KG1 (cell line): ENCODE results near the gene VGLL2.
"Not testable (repeated sequence)": the region's sequence is repeated elsewhere in the genome, so short reads cannot be mapped to it uniquely, and the experiment has no call there.

ENCODE experiments used
- DNase-seq: peaks from one replicate; lab custom pipeline; 2025; lab: John Stamatoyannopoulos, UW

The VGLL2 gene, protein sequence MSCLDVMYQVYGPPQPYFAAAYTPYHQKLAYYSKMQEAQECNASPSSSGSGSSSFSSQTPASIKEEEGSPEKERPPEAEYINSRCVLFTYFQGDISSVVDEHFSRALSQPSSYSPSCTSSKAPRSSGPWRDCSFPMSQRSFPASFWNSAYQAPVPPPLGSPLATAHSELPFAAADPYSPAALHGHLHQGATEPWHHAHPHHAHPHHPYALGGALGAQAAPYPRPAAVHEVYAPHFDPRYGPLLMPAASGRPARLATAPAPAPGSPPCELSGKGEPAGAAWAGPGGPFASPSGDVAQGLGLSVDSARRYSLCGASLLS

DNA sequence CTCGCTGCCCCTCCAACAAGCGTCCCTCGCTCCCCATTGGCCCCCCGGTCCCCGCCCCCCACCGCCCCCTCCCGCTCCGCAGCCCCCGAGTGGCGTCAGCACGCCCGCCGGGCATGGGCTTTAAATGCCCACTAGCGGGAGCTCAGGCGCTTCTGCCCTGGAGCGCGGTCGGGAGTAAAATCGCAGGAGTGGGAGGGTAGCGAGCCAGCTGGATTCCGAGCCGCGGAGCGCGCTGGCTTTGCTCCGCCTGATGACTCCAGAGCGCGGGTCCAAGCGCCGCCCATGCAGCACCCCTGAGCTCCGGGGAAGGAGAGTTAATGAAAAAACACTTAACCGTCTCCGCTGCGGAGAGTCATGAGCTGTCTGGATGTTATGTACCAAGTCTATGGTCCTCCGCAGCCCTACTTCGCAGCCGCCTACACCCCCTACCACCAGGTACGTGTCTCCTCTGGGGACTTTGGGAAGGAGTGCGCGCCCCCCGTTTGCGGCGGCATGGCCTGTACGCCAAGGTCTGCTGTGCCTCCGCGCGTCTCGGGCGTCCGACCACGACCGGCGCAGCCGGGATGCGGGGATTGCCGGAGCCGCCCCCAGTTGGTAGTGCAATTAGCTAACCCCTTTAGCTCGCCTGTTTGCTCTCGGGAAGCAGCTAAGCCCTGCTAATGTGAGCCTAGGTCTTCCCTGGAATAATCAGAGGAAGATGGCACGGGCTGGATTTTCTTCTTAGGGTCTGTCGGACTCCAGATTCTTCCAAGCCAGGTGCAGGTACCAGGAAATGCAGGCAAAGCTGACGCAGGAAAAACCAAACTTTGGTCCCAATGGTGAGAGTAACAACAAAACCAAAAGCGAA is at the start of gene VGLL2:
Gene VGLL2, plus strand, starts transcription at position 149 of the 847 bp plus-strand sequence. Its CDS starts 206 bp downstream, at position 355.
- DNase-seq: no peak

DNA sequence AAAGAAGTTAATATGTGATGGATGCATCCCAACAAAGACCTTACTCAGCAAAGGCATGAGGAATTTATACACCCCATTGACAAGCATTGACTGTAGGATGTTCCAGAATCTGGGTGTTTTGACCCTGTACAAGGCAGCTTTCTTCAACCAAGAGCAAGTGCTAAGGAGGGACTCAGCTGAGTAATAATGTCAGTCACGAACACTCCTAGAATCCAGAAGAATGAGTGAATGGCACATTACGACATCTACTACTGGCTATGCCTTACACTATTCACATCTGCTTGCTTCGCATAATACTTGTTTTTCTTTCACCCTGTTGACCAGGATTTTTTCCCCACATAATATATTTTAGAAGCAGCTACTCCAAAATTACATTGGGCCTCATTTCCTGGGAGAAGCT is 42.5 kb upstream of the VGLL2 start:
- DNase-seq: no peak

DNA sequence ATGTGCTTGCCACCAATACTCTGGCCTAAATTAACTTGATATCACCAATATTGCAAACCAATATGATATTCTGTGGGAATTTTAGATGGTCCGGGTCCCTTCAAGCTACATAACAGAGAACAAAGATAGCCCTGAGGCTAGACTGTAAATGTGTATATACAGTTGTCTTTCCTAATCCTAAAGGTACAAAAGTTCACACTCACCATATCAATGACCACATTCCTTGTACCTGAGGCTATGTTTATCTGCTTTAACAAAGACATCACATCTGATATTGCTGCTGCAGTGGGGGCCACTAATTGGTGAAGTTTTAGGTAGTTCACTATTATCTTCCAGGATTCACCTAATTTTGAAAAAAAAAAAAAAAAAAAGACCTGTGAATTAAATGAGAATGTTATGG is 38.6 kb upstream of the VGLL2 start:
- DNase-seq: no peak

DNA sequence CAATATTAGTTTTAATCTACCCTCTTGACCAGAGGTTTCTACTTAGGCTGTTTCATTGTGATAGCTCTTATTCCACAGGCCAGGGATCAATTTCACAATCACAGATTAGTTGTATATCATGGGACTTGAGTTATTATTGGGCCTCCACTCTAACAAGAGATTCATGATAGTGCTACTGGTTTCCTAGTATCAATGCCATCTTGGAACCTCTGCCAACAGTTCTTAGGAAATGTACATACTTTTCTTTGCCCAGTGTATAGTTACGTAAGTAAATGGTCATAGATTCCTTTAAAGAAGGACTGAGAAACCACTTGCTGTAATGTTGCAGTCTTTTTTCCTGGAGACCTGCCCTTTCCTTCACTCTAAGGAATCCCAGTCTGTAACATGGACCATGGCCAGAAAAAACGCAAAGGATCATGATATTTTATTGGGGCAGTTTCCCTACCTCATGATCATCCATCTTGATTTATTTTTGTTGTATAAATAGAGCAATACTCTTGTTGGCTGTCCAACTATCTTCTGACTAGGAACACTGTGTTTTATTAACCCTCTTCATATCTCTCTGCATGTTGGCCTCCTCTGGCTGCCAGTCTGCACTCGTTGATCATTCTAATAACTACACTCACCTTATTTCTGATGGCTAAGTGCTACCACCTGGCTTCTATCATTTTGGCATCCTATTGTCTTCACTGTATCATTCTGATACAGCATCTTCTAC is 38.0 kb upstream of the VGLL2 start:
- DNase-seq: no peak

DNA sequence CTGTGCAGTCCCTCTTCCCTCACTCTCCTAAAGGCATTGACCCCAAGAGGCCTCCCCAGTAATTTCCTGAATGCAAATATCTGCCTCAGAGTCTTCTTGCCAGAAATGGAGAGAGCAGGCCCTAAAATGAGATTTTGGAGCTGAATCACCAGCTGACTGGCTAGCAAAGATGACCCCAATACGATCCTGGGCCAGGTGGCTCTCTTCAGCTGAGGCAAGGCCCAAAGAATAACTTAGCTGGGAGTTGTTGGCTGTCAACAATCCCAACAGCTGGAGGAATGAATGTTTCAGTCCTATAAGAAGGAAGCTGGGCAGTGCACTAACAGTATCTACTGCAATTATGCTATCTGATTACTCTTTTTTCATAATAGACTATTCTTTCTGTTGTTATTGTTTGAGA is 37.2 kb upstream of the VGLL2 start:
- no peak for DNase-seq

DNA sequence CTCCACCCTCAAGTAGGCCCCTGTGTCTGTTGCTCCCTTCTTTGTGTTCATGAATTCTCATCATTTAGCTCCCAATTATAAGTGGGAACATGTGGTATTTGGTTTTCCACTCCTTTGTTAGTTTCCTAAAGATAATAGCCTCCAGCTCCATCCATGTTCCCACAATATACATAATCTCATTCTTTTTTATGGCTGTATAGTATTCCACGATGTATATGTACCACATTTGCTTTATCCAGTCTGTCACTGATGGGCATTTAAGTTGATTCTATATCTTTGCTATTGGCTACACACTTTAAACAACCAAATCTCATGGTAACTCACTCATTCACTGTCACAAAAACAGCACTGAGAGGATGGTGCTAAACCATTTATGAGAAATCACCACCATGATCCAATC is 35.5 kb upstream of the VGLL2 start:
- DNase-seq: no peak

DNA sequence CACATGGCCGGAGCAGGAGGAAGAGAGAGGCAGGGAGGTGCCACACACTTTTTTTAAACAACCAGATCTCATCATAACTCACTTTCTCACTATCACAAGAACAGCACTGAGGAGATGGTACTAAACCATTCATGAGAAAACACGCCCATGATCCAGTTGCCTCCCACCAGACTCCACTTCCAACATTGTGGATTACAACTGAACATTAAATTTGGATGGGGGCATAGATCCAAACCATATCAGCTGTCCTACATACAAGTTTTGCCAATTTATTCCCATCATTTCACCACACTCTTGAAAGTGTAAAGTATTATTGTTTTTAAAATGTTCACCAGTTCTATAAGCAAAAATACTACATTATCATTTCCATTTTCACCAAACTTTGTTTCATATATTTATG is 33.9 kb upstream of the VGLL2 start:
- no peak for DNase-seq

DNA sequence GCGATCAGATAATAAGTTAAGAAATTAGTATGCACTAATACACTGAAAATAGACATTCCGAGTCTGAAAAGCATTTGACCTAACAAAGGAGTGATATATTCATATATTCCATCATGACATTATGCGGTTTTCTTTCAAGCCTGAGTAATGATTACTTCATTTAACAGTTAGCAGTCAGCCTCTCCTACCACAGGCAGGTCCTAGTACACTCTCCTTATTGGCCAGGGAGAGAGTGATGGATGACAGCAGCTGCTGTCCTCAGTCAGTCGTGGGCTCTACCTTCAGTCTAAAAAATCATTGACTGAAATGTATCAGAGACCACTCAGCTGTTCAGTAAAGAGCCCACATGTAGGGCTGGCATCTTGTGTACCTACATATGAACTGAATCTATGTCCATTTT is 33.2 kb upstream of the VGLL2 start:
- no peak for DNase-seq

DNA sequence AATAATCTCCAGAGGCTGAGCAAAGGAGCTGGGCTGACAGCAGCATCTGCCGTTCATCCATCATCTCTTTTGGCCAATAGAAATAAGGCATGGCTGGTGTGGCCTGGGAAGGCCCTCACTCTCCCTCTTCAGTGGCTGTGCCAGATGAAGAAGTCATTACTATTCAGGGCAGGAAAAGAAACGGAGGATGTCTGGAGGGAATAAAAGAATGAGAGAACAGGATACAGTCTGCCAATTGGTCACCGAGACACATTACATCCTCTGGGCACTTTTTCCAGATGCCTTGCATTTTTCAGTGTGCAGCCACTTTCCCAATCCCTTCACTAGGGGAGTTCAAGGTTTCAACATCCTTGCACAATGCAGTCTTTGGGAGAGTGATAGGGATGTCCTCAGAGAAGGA is 32.2 kb upstream of the VGLL2 start:
- no peak for DNase-seq

DNA sequence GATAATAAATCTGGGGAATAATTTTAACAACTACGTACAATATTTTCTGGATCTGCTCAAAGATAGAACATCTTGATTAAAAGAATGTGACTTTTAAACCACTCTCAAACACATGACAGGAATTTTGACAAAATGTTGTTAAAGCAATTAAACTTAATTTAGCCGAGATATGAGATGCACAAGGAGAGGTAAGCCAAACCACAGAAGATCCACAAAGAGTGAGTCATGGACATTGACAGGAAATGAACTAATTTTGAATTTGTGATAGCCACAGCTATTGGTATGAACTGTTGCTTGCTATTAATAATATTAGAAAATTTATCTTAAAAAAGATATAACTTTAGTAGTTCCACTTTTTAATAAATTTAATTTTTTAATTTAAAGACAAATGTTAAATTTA is 27.8 kb upstream of the VGLL2 start:
- DNase-seq: no peak

DNA sequence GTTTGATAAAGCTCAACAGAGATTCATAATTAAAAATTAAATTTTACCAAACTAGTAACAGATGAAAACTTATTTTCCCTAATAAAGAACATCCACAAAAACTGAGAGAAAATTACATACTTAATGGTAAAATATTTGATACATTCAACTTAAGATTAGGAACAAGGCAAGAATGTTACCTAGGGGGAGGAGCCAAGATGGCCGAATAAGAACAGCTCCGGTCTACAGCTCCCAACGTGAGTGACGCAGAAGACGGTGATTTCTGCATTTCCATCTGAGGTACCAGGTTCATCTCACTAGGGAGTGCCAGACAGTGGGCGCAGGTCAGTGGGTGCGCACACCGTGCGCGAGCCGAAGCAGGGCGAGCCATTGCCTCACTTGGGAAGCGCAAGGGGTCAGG is 20.8 kb upstream of the VGLL2 start:
- DNase-seq: not testable (repeated sequence)

DNA sequence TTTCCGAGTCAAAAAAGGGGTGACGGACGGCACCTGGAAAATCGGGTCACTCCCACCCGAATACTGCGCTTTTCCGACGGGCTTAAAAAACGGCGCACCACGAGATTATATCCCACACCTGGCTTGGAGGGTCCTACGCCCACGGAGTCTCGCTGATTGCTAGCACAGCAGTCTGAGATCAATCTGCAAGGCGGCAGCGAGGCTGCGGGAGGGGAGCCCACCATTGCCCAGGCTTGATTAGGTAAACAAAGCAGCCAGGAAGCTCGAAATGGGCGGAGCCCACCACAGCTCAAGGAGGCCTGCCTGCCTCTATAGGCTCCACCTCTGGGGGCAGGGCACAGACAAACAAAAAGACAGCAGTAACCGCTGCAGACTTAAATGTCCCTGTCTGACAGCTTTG is 20.4 kb upstream of the VGLL2 start:
- not testable (repeated sequence) for DNase-seq

DNA sequence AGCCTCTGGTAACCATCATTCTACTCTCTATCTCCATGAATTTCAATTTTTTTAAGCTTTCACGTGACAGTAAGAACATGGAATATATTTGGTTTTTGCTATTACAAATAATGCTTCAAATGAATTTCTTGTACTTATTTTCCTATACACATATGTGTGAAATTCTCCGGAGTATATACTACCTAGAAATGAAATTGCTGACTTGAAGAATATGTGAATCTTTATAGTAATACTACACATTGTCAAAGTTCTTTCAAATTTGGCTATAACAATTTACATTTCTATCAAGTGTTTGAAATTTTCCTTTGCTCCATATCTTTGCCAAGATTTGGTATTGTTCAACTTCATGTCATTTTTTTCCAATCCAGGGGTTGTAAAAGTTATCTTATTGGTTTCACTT is 11.6 kb upstream of the VGLL2 start:
- DNase-seq: no peak

DNA sequence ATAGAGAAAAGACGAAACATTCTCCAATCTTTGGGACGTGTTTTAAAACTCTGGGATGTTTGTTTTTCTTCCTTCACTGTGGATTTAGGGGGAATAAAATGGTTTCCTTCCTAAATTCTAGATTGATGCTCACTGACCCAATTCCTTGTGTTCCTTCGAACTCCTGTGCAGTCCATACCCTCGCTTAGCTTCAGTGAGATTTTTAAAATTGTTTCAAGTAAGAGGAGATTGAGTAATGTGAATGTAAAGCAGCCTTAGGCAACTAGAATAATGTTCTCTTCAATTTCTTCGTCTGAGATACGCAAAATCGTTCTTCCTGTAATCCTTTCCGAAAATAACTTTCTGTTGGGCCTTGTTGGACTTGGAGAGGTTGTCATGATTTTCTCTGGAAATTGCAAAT is 2.6 kb upstream of the VGLL2 start:
- DNase-seq: no peak

DNA sequence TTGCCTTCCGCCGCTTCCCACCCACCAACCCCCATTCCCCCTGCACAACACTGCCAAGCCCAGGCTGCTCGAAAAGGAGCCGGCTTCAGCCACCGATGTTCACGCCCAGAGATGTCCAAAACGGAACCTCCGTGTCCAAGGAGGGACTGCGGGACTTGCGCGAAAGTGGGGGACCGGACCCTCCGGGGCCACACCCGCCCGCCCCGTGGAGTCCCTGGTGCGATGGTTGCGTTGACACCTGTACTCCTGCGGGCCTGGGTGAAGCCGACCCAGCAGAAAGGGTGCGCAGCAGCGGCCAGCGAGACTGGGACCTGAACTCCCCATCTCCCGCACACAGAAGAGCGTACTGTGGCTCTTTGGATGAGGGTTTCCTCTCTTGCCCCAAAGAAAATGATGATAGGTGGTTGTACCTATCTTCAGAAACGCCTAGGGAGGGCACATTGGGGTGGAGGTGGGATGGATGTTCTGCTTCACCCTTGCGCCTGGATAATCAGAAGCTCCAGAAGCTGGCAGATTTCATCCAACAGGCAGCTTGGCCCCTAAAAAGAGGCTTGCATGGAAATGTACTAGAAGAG is 1.9 kb upstream of the VGLL2 start:
- DNase-seq: no peak

DNA sequence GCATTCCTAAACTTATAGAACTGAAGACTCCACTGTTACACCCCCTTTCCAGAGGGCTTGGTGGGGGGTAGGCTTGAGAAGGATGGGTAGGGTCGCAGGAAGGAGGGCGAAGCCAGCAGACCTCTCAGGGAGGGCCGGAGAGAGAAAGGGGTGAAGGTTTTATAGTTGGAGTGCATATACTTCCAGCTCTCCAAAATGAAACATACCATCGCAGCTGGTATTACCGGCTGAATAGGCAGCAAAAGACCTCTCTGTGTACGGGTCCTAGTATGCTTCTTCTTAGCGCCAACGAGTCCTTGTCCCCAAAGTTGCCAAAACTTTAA is 1.0 kb upstream of the VGLL2 start:
- DNase-seq: no peak

DNA sequence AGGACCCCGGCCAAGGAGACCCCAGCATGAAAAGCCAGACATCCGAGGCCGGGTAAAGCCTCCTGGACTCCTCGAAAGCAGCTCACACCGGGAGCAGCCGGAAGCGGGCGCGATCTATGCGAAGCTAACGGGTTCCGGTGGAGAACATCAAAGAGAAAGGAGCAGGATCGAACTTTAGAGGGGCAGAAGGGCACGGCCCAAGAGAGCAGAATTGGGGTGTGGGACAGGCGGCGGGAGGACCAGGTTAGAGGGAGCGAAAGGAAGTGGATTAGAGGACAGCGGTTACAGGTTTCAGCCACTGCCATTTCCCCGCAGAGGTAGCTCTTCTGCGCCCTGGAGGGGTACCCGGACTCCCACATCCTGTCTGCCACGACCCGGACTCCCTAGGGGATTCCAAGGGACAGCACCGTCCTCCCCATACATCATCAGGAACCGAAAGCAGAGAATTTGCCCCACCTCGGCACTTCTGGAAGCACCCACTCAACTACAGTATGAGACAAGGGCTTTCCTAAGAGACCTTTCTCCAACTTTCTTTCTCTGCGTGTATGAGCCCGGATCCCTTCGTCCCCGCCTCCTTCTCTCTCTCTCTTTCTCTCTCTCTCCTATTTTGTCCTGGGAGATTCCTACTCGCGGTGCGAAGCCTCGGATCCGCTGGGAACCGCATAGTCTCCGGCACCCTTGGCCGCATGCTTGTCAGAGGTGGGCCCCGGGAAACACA is 507 bp upstream of the VGLL2 start:
- no peak for DNase-seq

DNA sequence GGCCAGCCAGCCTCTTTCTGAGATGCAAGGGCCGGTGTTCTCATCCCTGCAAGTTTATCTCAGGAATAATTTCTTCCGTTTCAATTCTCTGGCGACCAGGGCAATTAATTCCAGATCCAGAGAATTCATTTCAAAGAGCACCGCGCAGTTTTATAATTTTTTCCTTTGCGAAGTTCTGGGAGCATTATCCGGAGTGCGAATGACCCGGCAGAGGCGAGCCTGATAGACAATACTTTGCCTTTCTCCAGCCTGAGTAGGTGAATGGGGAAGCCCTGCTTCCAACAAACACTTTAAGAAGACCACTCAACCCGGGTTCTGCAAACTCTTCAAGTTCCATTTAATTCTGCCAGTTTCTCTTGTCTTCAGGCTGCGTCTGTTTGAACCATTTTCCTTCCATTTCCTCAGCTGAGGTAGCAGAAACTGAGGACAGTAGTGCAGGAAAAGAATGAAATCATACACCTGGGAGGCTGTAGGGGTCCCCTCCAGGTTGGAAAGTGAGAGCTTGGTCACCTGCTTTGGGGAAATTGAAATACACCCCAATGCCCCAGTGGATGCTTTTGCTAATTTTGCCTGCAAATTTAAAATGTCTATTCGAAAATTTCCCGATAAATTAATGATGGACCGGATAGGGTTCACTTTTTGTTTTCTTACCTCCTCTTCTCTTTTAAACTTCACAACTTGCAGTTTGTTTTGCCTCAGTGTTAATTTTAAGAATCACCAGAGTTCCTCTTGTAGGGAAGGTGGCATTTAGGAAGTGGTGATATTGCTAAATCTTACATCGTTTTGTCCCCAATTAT is 1.1 kb downstream of the VGLL2 start:
- DNase-seq: no peak

DNA sequence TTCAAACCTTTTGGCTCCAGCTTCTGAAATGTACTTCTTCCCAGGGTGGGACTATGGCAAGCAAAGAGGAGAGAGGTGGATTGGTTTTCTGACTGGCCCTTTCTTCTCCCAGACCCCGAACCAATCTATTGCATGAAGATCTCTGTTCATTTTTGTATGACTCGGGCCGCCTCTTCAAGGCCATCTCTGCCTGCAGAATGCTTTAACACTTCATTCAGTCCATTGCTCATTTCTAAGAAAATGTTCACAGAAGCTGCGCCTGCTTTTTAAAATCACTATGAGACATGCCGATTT is 1.6 kb downstream of the VGLL2 start:
- no peak for DNase-seq

DNA sequence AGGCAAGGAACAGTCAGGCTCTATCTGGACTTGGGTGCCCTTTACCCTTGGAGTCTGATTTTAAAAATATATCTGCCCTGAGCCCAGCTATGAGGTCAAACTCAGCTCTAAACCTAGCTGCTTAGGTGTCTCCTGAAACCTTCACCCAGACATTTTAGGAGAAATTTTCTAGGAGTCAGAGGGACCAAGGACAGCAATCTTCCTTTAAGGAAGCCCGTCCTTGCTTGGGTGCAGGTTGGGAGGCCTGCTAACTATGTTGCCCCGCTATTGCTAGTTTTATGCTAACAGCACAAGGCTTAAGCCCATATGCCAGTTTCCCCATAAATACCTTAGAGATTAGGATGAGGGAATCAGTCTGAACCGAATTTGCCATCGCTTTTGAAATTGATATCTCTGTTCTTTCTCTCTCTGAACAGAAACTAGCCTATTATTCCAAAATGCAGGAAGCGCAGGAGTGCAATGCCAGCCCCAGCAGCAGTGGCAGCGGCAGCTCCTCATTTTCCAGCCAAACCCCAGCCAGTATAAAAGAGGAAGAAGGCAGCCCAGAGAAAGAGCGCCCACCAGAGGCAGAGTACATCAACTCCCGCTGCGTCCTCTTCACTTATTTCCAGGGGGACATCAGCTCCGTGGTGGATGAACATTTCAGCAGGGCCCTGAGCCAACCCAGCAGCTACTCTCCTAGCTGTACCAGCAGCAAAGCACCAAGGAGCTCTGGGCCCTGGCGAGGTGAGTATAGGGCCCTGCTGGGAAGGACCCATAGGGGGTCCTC is 2.6 kb downstream of the VGLL2 start:
- no peak for DNase-seq

DNA sequence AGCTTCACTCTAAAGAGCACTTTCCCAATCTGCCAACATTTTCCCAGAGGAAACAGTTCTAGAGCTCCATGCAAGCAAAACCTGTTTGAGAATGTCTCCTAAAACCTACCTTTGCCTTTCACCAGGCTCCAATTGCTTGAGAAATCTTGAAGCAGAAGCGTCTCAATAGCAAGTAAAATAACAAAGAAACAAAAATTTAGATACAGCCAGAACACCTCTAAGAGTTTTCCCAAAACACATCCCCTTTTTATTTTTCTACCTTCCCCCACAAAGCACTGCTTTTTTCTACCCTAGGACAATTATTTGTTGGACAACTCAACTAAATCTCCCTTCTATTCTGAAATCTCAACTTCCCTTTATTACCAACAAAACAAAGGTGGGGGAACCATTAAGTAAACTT is 3.6 kb downstream of the VGLL2 start:
- DNase-seq: no peak
